Measurements from ENCODE around the gene SLC16A8. TPM values are rescaled to one million over a fixed set of nuclear protein-coding genes. Genes with fewer than 3 reads are reported as not detected.

The SLC16A8 gene
- total and polyA plus RNA-seq, 10 of the 15 experiments (the other 5 are each of a cell fraction or from before 2014, with no cell fraction given), result not detected

DNA sequence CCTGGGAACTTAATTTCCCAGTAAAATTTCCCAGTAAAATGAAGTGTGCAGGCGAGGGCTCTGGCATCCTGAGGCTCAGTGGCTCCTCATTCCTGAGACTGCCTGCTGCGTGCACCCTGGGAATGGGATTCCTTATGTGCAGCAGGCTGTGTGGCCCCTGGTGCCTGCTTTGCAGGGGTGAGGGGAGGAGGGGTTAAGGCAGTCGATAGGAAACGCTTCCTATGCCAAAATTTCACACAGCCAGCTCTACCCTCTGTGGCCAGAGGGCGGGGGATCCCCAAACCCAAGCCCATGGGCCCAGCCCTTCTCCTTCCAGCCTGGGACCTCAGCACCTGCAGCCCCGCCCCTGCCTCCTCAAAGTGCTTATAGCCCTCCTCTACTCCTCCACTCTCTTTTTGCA, 38.6 kb upstream of the SLC16A8 start (continued):
- TF ChIP-seq TAF1 (IDR thresholded peaks at IDR 0.05; ENCODE audit: borderline replicate concordance, low read depth, low read length), result no peak
- no peak for TF ChIP-seq SP1 (IDR thresholded peaks at IDR 0.05; ENCODE audit: low read depth, low read length)
- TF ChIP-seq ZNF384 (IDR thresholded peaks at IDR 0.05; ENCODE audit: borderline replicate concordance, low read depth, low read length), result no peak
- TF ChIP-seq EGR1 (IDR thresholded peaks at IDR 0.05; ENCODE audit: borderline replicate concordance in 1 of 2, low read depth in 2 of 2, low read length in 2 of 2), result no peak
- TF ChIP-seq ZNF687 (IDR thresholded peaks at IDR 0.05), result no peak
- TF ChIP-seq RFX5 (IDR thresholded peaks at IDR 0.05; ENCODE audit: low read depth, low read length), result no peak
- TF ChIP-seq, protein P1, sequence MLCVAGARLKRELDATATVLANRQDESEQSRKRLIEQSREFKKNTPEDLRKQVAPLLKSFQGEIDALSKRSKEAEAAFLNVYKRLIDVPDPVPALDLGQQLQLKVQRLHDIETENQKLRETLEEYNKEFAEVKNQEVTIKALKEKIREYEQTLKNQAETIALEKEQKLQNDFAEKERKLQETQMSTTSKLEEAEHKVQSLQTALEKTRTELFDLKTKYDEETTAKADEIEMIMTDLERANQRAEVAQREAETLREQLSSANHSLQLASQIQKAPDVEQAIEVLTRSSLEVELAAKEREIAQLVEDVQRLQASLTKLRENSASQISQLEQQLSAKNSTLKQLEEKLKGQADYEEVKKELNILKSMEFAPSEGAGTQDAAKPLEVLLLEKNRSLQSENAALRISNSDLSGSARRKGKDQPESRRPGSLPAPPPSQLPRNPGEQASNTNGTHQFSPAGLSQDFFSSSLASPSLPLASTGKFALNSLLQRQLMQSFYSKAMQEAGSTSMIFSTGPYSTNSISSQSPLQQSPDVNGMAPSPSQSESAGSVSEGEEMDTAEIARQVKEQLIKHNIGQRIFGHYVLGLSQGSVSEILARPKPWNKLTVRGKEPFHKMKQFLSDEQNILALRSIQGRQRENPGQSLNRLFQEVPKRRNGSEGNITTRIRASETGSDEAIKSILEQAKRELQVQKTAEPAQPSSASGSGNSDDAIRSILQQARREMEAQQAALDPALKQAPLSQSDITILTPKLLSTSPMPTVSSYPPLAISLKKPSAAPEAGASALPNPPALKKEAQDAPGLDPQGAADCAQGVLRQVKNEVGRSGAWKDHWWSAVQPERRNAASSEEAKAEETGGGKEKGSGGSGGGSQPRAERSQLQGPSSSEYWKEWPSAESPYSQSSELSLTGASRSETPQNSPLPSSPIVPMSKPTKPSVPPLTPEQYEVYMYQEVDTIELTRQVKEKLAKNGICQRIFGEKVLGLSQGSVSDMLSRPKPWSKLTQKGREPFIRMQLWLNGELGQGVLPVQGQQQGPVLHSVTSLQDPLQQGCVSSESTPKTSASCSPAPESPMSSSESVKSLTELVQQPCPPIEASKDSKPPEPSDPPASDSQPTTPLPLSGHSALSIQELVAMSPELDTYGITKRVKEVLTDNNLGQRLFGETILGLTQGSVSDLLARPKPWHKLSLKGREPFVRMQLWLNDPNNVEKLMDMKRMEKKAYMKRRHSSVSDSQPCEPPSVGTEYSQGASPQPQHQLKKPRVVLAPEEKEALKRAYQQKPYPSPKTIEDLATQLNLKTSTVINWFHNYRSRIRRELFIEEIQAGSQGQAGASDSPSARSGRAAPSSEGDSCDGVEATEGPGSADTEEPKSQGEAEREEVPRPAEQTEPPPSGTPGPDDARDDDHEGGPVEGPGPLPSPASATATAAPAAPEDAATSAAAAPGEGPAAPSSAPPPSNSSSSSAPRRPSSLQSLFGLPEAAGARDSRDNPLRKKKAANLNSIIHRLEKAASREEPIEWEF (IDR thresholded peaks at IDR 0.05; ENCODE audit: insufficient replicate concordance, low read depth, low read length), result no peak
- TF ChIP-seq SIN3A (IDR thresholded peaks at IDR 0.05; ENCODE audit: low read depth, low read length), result no peak
- TF ChIP-seq, protein P2, sequence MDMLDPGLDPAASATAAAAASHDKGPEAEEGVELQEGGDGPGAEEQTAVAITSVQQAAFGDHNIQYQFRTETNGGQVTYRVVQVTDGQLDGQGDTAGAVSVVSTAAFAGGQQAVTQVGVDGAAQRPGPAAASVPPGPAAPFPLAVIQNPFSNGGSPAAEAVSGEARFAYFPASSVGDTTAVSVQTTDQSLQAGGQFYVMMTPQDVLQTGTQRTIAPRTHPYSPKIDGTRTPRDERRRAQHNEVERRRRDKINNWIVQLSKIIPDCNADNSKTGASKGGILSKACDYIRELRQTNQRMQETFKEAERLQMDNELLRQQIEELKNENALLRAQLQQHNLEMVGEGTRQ (IDR thresholded peaks at IDR 0.05; ENCODE audit: borderline replicate concordance, low read depth, low read length), result no peak

Data from GM12878 (cell line).